Activated effector memory CD4-positive, alpha-beta T cell treated with anti-CD3 and anti-CD28 coated beads, Interleukin-2, amount 50 U/mL, for 16 hours (primary cell): ENCODE measurements around the gene HLA-DMA.

Source experiments
- DNase-seq: peaks from one replicate; pipeline ENCODE4 v3.0.0-alpha.2; 2020

HLA-DMA gene

GRCh38 chr6:32952817-32953739 lies at the start of gene HLA-DMA:
Gene HLA-DMA, minus strand, starts transcription at chr6:32953097. Its CDS starts 61 bp downstream, at chr6:32953036.
- DNase-seq: peak; percentile 88

DNA sequence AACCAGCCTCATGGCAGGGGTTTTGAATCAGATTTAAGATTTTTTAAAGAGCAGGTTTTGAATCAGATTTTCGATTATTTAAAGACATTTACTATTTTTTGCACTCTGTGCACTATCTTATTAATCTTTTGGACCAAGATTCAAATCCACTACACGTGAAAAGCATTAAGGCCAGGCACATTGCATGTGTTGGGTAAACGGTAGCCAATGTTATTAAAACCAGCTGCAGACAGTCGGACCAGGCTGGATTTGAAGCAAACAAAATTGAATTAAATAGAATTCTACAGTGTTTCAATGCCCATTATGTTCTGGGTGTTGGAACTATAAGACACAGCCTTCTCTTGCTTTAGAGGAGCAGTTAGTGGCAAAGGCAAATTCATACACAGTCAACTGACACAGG lies 48.8 kb upstream of the HLA-DMA start:
- DNase-seq: no peak

DNA sequence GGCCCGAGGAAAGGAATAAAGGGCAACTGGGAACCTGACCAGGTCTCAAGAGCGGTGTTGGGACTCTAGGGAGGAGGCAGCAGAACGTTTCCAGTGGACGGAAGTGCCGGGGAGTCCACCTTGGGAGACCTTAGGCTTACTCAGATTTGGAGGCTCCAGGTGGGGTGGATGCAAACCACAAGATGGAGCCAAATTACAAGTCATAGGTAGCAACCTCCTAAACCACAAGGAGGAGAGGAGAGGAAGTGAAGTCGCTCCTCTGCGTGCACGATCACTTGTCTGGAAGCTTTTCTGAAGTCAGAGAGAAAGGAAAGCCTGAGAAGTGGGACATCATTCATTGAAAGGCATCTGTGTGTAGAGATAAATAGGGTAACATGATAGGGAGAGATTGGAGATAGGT lies 47.2 kb upstream of the HLA-DMA start:
- no peak for DNase-seq

DNA sequence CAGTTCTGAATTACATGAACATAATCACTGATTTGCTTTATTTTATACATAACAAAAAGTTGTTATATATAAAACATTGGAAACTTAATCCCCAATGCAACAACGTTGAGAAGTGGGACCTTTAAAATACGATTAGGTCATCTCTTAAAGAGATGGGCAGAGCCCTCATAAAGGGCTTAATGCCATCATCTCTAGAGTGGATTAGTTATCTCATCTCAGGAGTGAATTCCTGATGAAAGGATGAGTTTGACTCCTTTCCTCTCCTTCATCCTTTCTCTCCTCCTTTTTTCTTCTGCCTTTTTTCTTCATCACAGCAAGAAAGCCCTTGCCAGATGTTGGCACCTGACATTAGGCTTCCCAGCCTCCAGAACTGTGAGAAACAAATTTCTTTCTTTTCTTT lies 42.6 kb upstream of the HLA-DMA start:
- no peak for DNase-seq

GRCh38 chr6:32993363-32993973 lies 40.6 kb upstream of the HLA-DMA start:
- no peak for DNase-seq

DNA sequence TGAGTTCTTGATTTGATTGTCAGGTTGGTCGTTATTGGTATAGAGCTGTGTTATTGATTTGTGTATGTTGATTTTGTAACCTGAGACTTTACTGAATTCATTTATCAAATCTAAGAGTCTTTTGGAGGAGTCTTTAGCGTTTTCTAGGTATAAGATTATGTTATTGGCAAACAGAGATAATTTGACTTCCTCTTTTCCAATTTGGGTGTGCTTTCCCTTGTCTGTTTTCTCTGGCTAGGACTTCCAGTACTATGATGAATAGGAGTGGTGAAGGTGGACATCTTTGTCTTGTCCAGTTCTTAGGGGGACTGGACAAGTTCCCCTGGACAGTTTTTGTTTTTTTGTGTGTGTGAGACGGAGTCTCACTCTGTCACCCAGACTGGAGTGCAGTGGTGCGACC lies 39.1 kb upstream of the HLA-DMA start:
- DNase-seq: no peak

GRCh38 chr6:32989368-32989767 lies 36.5 kb upstream of the HLA-DMA start:
- DNase-seq: no peak

- DNase-seq: peak; percentile 95
Measured at GRCh38 chr6:32984622-32985389, 31.9 kb upstream of the HLA-DMA start.

DNA sequence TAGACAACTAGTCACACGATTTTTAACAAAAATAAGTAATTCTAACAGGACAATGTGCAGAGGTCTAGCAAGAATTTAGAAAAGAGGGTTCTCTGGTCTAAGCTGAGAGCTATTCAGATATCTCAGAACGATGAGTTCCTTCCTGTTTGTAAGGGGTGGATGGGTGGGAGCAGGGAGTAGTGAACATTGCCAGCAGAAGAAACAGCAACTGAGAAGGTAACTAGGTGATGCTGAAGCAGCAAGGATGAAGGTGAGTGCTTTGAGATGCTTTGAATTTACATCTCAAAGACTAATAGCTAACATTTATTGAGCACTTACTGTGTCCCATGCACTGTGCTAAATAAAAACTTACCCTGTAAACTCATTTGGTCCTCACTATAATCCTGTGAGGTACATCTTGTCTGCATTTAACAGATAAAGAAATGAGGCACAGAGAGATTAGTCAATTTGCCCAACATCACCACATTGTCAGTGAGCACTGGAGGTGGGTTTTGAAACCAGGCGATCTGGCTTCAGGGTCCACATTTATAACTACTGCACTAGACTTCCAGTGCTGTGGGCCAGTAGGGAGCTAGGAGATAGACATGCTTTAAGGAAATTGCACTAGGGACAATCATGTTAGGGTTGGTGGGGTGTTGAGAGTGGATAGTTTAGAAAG lies 31.2 kb upstream of the HLA-DMA start:
- no peak for DNase-seq

- DNase-seq: no peak
Measured at GRCh38 chr6:32983493-32983848, 30.6 kb upstream of the HLA-DMA start.

- DNase-seq: no peak
Measured at GRCh38 chr6:32982702-32983492, 30.0 kb upstream of the HLA-DMA start.

DNA sequence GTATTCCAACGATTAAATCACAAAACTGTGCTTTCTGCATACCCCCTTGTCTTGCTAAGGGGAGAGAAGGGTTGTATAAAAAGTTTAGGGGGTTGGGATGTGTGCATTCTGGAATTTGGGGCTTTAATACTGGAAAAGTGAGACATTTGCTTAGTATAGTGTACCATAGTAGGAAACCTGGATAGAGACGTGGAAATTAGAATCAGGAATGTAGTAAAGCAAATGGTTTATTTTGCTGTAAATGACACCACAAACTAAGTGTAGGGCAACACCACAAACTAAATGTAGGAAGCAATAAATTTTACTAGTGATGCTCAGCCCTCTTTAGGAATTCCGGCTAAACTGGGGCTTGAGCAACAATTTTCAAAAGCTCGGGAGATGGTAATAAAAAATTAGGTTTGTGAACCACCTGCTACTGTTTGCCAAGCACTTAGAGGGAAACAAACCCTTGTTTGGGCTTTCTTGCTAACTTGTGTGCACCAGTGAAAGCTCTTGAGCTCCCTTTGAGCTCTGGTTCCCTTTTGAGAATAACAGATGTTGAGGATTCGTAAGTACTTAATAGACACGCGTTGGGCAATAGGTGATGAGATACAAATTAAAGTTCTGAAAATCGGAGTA lies 29.3 kb upstream of the HLA-DMA start:
- no peak for DNase-seq

GRCh38 chr6:32980488-32981038 lies 27.7 kb upstream of the HLA-DMA start:
- DNase-seq: no peak

GRCh38 chr6:32979720-32980487 lies 27.0 kb upstream of the HLA-DMA start:
- DNase-seq: no peak

GRCh38 chr6:32977953-32978324 lies 25.0 kb upstream of the HLA-DMA start:
- no peak for DNase-seq

- no peak for DNase-seq
Measured at GRCh38 chr6:32977272-32977952, 24.5 kb upstream of the HLA-DMA start.

DNA sequence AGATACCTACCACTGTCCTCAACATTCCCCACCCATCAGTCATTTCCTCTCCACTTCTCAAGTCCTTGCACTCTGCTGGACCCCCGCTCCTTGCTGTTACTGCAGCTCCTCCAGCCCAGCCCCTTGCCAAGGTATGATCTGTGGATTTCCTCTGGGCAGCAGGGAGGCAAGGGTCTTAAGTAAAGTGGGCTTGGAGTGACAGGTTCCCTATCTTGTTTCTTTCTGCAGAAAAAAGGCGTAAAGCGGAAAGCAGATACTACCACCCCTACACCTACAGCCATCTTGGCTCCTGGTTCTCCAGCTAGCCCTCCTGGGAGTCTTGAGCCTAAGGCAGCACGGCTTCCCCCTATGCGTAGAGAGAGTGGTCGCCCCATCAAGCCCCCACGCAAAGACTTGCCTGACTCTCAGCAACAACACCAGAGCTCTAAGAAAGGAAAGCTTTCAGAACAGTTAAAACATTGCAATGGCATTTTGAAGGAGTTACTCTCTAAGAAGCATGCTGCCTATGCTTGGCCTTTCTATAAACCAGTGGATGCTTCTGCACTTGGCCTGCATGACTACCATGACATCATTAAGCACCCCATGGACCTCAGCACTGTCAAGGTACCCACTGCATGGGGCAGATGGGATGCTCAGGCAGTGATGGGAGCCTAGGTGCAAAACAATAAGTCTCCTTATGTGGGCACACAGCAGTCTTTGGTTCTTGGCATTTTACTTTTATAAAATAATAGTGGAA lies 23.6 kb upstream of the HLA-DMA start:
- DNase-seq: no peak

- no peak for DNase-seq
Measured at GRCh38 chr6:32975886-32976285, 23.0 kb upstream of the HLA-DMA start.

DNA sequence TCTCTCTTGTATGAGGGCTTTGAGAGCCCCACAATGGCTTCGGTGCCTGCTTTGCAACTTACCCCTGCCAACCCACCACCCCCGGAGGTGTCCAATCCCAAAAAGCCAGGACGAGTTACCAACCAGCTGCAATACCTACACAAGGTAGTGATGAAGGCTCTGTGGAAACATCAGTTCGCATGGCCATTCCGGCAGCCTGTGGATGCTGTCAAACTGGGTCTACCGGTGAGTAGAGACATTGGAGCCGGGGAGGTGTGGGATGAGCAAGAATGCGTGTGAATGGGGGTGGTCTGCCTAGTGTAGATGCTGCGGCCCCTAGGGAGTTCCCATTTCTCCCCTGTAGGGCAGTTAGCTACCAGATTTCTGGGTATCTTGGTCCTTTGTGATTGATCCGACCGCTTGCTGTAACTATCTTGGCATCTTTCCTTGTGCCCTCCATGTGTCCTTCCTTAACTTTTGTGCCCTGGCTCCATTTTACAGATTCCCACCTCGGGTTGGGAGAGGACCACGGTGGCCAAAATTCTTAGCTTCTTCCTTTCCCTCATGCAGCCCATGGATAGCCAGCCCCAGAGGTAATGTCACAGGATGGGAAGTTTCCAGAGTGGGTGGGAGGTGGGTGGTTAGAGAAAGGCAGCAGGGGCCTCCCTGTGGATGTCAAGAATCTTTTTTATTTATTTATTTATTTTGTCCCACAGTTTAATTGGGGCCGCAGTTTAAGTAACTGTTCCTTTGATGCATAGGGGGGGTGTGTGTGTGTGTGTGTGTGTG lies 21.8 kb upstream of the HLA-DMA start:
- DNase-seq: no peak
